ENCODE results near the gene HEXA. TPM values are rescaled to one million over a fixed set of nuclear protein-coding genes. Genes with fewer than 3 reads are reported as not detected.
"Not testable (repeated sequence)": the region's sequence is repeated elsewhere in the genome, so short reads cannot be mapped to it uniquely, and the experiment has no call there.

The HEXA gene
- 123 TPM for total RNA-seq (ENCODE audit: unreplicated experiment)
- long read RNA-seq, full-length matches to known transcripts = 91 of 109 reads
- long read RNA-seq, partial matches to known transcripts = 1 of 109 reads
- long read RNA-seq, other reads (novel, unspliced or antisense) = 17 of 109 reads

- Mint-ChIP-seq H3K9me3 (ENCODE audit: unreplicated experiment) (no peaks in the 10 kb centered on the region), H3K4me3 (ENCODE audit: unreplicated experiment) (peak within 1 kb of the TSS; percentile 95), H3K27me3 (ENCODE audit: unreplicated experiment) (peaks cover 18% of the 10 kb centered on the region), H3K36me3 (ENCODE audit: low read depth, unreplicated experiment) (peaks cover 7% of the 10 kb centered on the region), H3K4me1 (ENCODE audit: unreplicated experiment) (peaks cover 44% of the 10 kb centered on the region), H3K27ac (ENCODE audit: unreplicated experiment) (peak within 1 kb of the TSS; percentile 90)
- peak; percentile 100 for DNase-seq (ENCODE audit: low spot score)
- TF ChIP-seq CTCF (IDR thresholded peaks at IDR 0.05; ENCODE audit: unreplicated experiment) = no peak
Measured at GRCh38 chr15:72375846-72376581, at the start of gene HEXA. HEXA (minus strand) TSS chr15:72376014; CDS start chr15:72375972, 42 bp downstream.

GRCh38 chr15:72423256-72423655 lies 47.4 kb upstream of the HEXA start:
- DNase-seq (ENCODE audit: low spot score) = no peak
- no peak for TF ChIP-seq CTCF (IDR thresholded peaks at IDR 0.05; ENCODE audit: unreplicated experiment)
- H3K4me3 Mint-ChIP-seq (ENCODE audit: unreplicated experiment) = no peak overlapping the region
- no peaks in the 10 kb centered on the region for H3K4me1 Mint-ChIP-seq (ENCODE audit: unreplicated experiment)
- no peaks in the 10 kb centered on the region for H3K9me3 Mint-ChIP-seq (ENCODE audit: unreplicated experiment)
- no peak overlapping the region for H3K27ac Mint-ChIP-seq (ENCODE audit: unreplicated experiment)
- no peaks in the 10 kb centered on the region for H3K36me3 Mint-ChIP-seq (ENCODE audit: low read depth, unreplicated experiment)
- peaks cover 1% of the 10 kb centered on the region for H3K27me3 Mint-ChIP-seq (ENCODE audit: unreplicated experiment)

- H3K9me3 Mint-ChIP-seq (ENCODE audit: unreplicated experiment) = no peaks in the 10 kb centered on the region
- H3K4me3 Mint-ChIP-seq (ENCODE audit: unreplicated experiment) = no peak overlapping the region
- DNase-seq (ENCODE audit: low spot score) = no peak
- H3K27me3 Mint-ChIP-seq (ENCODE audit: unreplicated experiment) = peaks cover 1% of the 10 kb centered on the region
- TF ChIP-seq CTCF (IDR thresholded peaks at IDR 0.05; ENCODE audit: unreplicated experiment) = no peak
- no peaks in the 10 kb centered on the region for H3K4me1 Mint-ChIP-seq (ENCODE audit: unreplicated experiment)
- H3K27ac Mint-ChIP-seq (ENCODE audit: unreplicated experiment) = no peak overlapping the region
- H3K36me3 Mint-ChIP-seq (ENCODE audit: low read depth, unreplicated experiment) = no peaks in the 10 kb centered on the region
Measured at GRCh38 chr15:72421484-72421883, 45.7 kb upstream of the HEXA start.

GRCh38 chr15:72420576-72420975 lies 44.8 kb upstream of the HEXA start:
- Mint-ChIP-seq H3K36me3 (ENCODE audit: low read depth, unreplicated experiment) (no peaks in the 10 kb centered on the region), H3K27ac (ENCODE audit: unreplicated experiment) (no peak overlapping the region), H3K4me1 (ENCODE audit: unreplicated experiment) (no peaks in the 10 kb centered on the region)

GRCh38 chr15:72419768-72420167 lies 44.0 kb upstream of the HEXA start:
- H3K27me3 Mint-ChIP-seq (ENCODE audit: unreplicated experiment) = not testable (repeated sequence)

More at GRCh38 chr15:72420576-72420975, 44.8 kb upstream of the HEXA start:
- Mint-ChIP-seq H3K27me3 (ENCODE audit: unreplicated experiment) (no peaks in the 10 kb centered on the region), H3K4me3 (ENCODE audit: unreplicated experiment) (no peak overlapping the region), H3K9me3 (ENCODE audit: unreplicated experiment) (no peaks in the 10 kb centered on the region)
- TF ChIP-seq CTCF (IDR thresholded peaks at IDR 0.05; ENCODE audit: unreplicated experiment) = no peak
- no peak for DNase-seq (ENCODE audit: low spot score)

More at GRCh38 chr15:72419768-72420167, 44.0 kb upstream of the HEXA start:
- DNase-seq (ENCODE audit: low spot score); H3K27ac Mint-ChIP-seq (ENCODE audit: unreplicated experiment); H3K4me3 Mint-ChIP-seq (ENCODE audit: unreplicated experiment); H3K4me1 Mint-ChIP-seq (ENCODE audit: unreplicated experiment); H3K9me3 Mint-ChIP-seq (ENCODE audit: unreplicated experiment); H3K36me3 Mint-ChIP-seq (ENCODE audit: low read depth, unreplicated experiment): not testable (repeated sequence)
